Heart right ventricle (tissue), 16 donors: Measurements from ENCODE around the gene ACBD3. TPM values are rescaled to one million over a fixed set of nuclear protein-coding genes. Genes with fewer than 3 reads are reported as not detected.
A peak's percentile ranks its signal among the peaks of the same experiment; 100 is the strongest.

Source experiments
- ATAC-seq, 8 donors: fragments of 200-7000 bp; cut with Tn5 transposase; one replicate each; pipeline ENCODE4 v1.9.1; 2020; ENCODE audit warnings: mild to moderate bottlenecking in 8 of 8, moderate library complexity in 8 of 8, moderate number of reproducible peaks in 1 of 8
- DNase-seq, 2 donors: peaks; one replicate each; pipeline ENCODE4 v3.0.0-alpha.2; 2020
- H3K27ac ChIP-seq, 10 donors: fragments of 200-600 bp; sonication (generic) in 2 of 10; one replicate each; pipeline versions ENCODE4 v1.5.0 to v1.8.0; 2020 to 2022; ENCODE audit warnings: mild to moderate bottlenecking in 3 of 10
- H3K27me3 ChIP-seq, 7 donors: fragments of 200-600 bp; one replicate each; pipeline ENCODE4 v1.8.0; 2021 to 2022; ENCODE audit warnings: mild to moderate bottlenecking in 2 of 7
- H3K36me3 ChIP-seq, 9 donors: fragments of 200-600 bp; sonication (generic) in 1 of 9; one replicate each; pipeline versions ENCODE4 v1.5.0 to v1.8.0; 2020 to 2022; ENCODE audit warnings: mild to moderate bottlenecking in 2 of 9
- H3K4me1 ChIP-seq, 9 donors: fragments of 200-600 bp; sonication (generic) in 1 of 9; one replicate each; pipeline versions ENCODE4 v1.5.0 to v1.8.0; 2020 to 2022; ENCODE audit warnings: mild to moderate bottlenecking in 4 of 9
- H3K4me3 ChIP-seq, 10 donors: fragments of 200-600 bp; sonication (generic) in 2 of 10; one replicate each; pipeline versions ENCODE4 v1.5.0 to v1.8.0; 2020 to 2022; ENCODE audit warnings: mild to moderate bottlenecking in 7 of 10, moderate library complexity in 2 of 10
- H3K9me3 ChIP-seq, 11 donors: fragments of 200-600 bp in 10 of 11; sonication (generic) in 2 of 11; one replicate each; pipeline versions ENCODE4 v1.5.0 to v1.8.0; 2013 to 2022; ENCODE audit warnings: mild to moderate bottlenecking in 2 of 11, control low read depth in 1 of 11, moderate library complexity in 1 of 11
- CTCF ChIP-seq, 9 donors: fragments of 200-600 bp; sonication (generic) in 2 of 9; IDR thresholded peaks; one replicate each; pipeline versions ENCODE4 v1.5.0 to v1.8.0; 2021 to 2022; ENCODE audit warnings: antibody characterized with exemption in 9 of 9, mild to moderate bottlenecking in 5 of 9, moderate library complexity in 1 of 9
- WGBS, 2 donors: extraction: QIAGEN DNeasy Blood & Tissue Kit; methylation state at CpG; one replicate each; pipeline ENCODE4 v1.1.7; 2013; ENCODE audit warnings: inconsistent platforms in 1 of 2; 5-methylcytosine and 5-hydroxymethylcytosine counted together
- intact Hi-C, 10 donors: fragments of 100-400 bp; cut with DNase I; formaldehyde crosslinking; loops; one replicate each; pipeline versions ENCODE4 v1.11.1 to v1.14.2; 2022
- polyA plus RNA-seq, 2 donors: library from polyadenylated mRNA; stranded (reverse); fragments of 200-250 nt; gene quantifications; one replicate each; pipeline ENCODE4 v1.2.3, GENCODE V29; 2013
- total RNA-seq, 10 donors: library from RNA; stranded (reverse); fragmentation: NEBNext Ultra II Directional in 3 of 10; extraction: Animal tissue kit (Norgen Biotek cat#: 25700) in 3 of 10; gene quantifications; one replicate each; pipeline versions ENCODE4 v1.2.1 to v1.2.4, GENCODE V29; 2021 to 2023
- donor health status: Arrhythmogenic right ventricular cardiomyopathy.
- donor health status: ischemic (EF 13 %, LVEDD 7.1; RV severe dilation, severe dysfunction).
- donor health status: healthy with polysubstance abuse.
- donor health status: DM: no; HTN: yes; CAD: no.
- donor health status: DM: no; HTN: no; CAD: no.
- donor health status: ischemic (EF 25% LVEDD 6.9; RV normal size, moderate dysfunction).
- donor health status: ischemic (EF 25% LVEDD 5.7; RV mildly dilated, moderate dysfunction).
- donor health status: healthy.
- donor health status: DM: yes; HTN: yes; CAD: no.
- donor health status: Ischemic cardiomyopathy.
- donor health status: ischemic (EF 35%, LVEDD 5.7; RV mildly dilated, moderate dysfunction).
- donor health status: nonischemic (EF 11% LVEDD 7.7; RV severe dilation, severe dysfunction).
- donor health status: DM: yes; HTN: yes; CAD: no.
- donor health status: PGD.
- donor health status: ischemic (EF 29% LVEDD 5.4; RV normal size, mild dysfunction).
- donor health status: nonischemic (EF 23%, LVEDD 6.1; RV moderate dilation, normal function).

ACBD3 gene
- total and polyA plus RNA-seq, 12 donors: 9.3 to 39.1 (median 32.4) TPM

- Histone ChIP-seq H3K9me3 (no peaks in the 10 kb centered on the region), H3K27ac (no peak overlapping the region), H3K36me3 (no peaks in the 10 kb centered on the region), H3K4me3 (no peak overlapping the region), H3K27me3 (peaks cover 0 to 32% (median 11%) of the 10 kb centered on the region in 7 donors), H3K4me1 (peaks cover 0 to 10% (median 4%) of the 10 kb centered on the region in 9 donors)
- intact Hi-C loops: loop anchor here in 1 of 10 donors (5.0 kb wide), 1 partner anchor 102 kb away; no protein-coding TSS in a partner anchor
- no peak for TF ChIP-seq CTCF (IDR thresholded peaks at IDR 0.05)
- ATAC-seq: no peak
- DNase-seq: no peak
- WGBS, 2 donors: 53 to 54% methylated on average over 11 of the region's 11 CpGs
Observed at GRCh38 chr1:226220473-226221189, 34.1 kb upstream of the ACBD3 start.

GRCh38 chr1:226217273-226217672 is 30.7 kb upstream of the ACBD3 start:
- Histone ChIP-seq H3K9me3 (no peaks in the 10 kb centered on the region), H3K27me3 (no peaks in the 10 kb centered on the region), H3K27ac (no peak overlapping the region), H3K36me3 (no peaks in the 10 kb centered on the region), H3K4me1 (no peaks in the 10 kb centered on the region), H3K4me3 (no peak overlapping the region)
- ATAC-seq (no peak), DNase-seq (no peak)
- WGBS, 2 donors: 69 to 72% methylated on average over 10 of the region's 10 CpGs
- no peak for TF ChIP-seq CTCF (IDR thresholded peaks at IDR 0.05)
- intact Hi-C loops: no loop called here

- no peak for DNase-seq
- no peak overlapping the region for H3K27ac ChIP-seq
- no peak for TF ChIP-seq CTCF (IDR thresholded peaks at IDR 0.05)
- H3K9me3 ChIP-seq: no peaks in the 10 kb centered on the region
- 60 to 66% methylated on average over 5 of the region's 5 CpGs for WGBS, 2 donors
- H3K27me3 ChIP-seq: no peaks in the 10 kb centered on the region
- ATAC-seq: no peak
- H3K36me3 ChIP-seq: no peaks in the 10 kb centered on the region
- H3K4me1 ChIP-seq: no peaks in the 10 kb centered on the region
- H3K4me3 ChIP-seq: no peak overlapping the region
- intact Hi-C loops: no loop called here
Observed at GRCh38 chr1:226216056-226216455, 29.5 kb upstream of the ACBD3 start.

GRCh38 chr1:226215239-226215638 is 28.7 kb upstream of the ACBD3 start:
- ATAC-seq (peak in 1 of 8 donors; percentile 47), DNase-seq (no peak)
- no peak overlapping the region for H3K4me3 ChIP-seq
- no peak overlapping the region for H3K27ac ChIP-seq
- H3K36me3 ChIP-seq: no peaks in the 10 kb centered on the region
- no peak for TF ChIP-seq CTCF (IDR thresholded peaks at IDR 0.05)
- no peaks in the 10 kb centered on the region for H3K4me1 ChIP-seq
- H3K27me3 ChIP-seq: no peaks in the 10 kb centered on the region
- 64 to 70% methylated on average over 5 of the region's 5 CpGs for WGBS, 2 donors
- intact Hi-C loops: no loop called here
- H3K9me3 ChIP-seq: no peaks in the 10 kb centered on the region
